RPMI7951 (cell line): ENCODE measurements around the gene ITIH3. TPM values are rescaled to one million over a fixed set of nuclear protein-coding genes. Genes with fewer than 3 reads are reported as not detected.
A peak's percentile ranks its signal among the peaks of the same experiment; 100 is the strongest.

ENCODE experiments used
- DNase-seq: peaks from one replicate; pipeline ENCODE4 v3.0.0-alpha.2; 2012; ENCODE audit warnings: low read depth
- total RNA-seq: library from RNA; depleted of rRNA; stranded (reverse); fragments of >200 nt; shearing (Covaris generic); gene quantifications from 2 replicates; pipeline ENCODE4 v1.2.3, GENCODE V29; 2014

Gene ITIH3
- total RNA-seq, 1 experiment from 2014 or later, result not detected

- no peak for DNase-seq
Measured at GRCh38 chr3:52779837-52780585, 14.6 kb upstream of the ITIH3 start.

- no peak for DNase-seq
Measured at GRCh38 chr3:52781741-52782140, 12.9 kb upstream of the ITIH3 start.

GRCh38 chr3:52782412-52783210, 12.0 kb upstream of the ITIH3 start:
- DNase-seq, result no peak

- DNase-seq, result no peak
Measured at GRCh38 chr3:52783211-52783555, 11.4 kb upstream of the ITIH3 start.

GRCh38 chr3:52784021-52784621, 10.5 kb upstream of the ITIH3 start:
- no peak for DNase-seq

- no peak for DNase-seq
Measured at GRCh38 chr3:52784931-52785590, 9.5 kb upstream of the ITIH3 start.

GRCh38 chr3:52786330-52787215, 8.0 kb upstream of the ITIH3 start:
- no peak for DNase-seq

GRCh38 chr3:52787246-52787645, 7.3 kb upstream of the ITIH3 start:
- no peak for DNase-seq

- DNase-seq, result peak; percentile 22
Measured at GRCh38 chr3:52787672-52788625, 6.6 kb upstream of the ITIH3 start.

- no peak for DNase-seq
Measured at GRCh38 chr3:52788890-52789745, 5.5 kb upstream of the ITIH3 start.

GRCh38 chr3:52789746-52790040, 4.9 kb upstream of the ITIH3 start:
- DNase-seq, result no peak

GRCh38 chr3:52790337-52790736, 4.3 kb upstream of the ITIH3 start:
- no peak for DNase-seq

GRCh38 chr3:52790741-52791140, 3.9 kb upstream of the ITIH3 start:
- no peak for DNase-seq

GRCh38 chr3:52791366-52791765, 3.2 kb upstream of the ITIH3 start:
- DNase-seq, result no peak

- no peak for DNase-seq
Measured at GRCh38 chr3:52791928-52792327, 2.7 kb upstream of the ITIH3 start.

- no peak for DNase-seq
Measured at GRCh38 chr3:52792413-52792812, 2.2 kb upstream of the ITIH3 start.

GRCh38 chr3:52792961-52793695, 1.5 kb upstream of the ITIH3 start:
- peak; percentile 47 for DNase-seq

- no peak for DNase-seq
Measured at GRCh38 chr3:52793702-52794611, 639 bp upstream of the ITIH3 start.
